ENCODE measurements around the gene TFAP2A.
A peak's percentile ranks its signal among the peaks of the same experiment; 100 is the strongest.

The TFAP2A gene

GRCh38 chr6:10412461-10413261 is 2.2 kb downstream of the TFAP2A start:
- DNase-seq = no peak

GRCh38 chr6:10411971-10412460 is 2.9 kb downstream of the TFAP2A start:
- DNase-seq = peak; percentile 64

GRCh38 chr6:10411131-10411970 is 3.5 kb downstream of the TFAP2A start:
- DNase-seq = no peak

- DNase-seq = no peak
Observed at GRCh38 chr6:10410207-10411050, 4.4 kb downstream of the TFAP2A start.

- DNase-seq = no peak
Observed at GRCh38 chr6:10409731-10410206, 5.1 kb downstream of the TFAP2A start.

- no peak for DNase-seq
Observed at GRCh38 chr6:10409233-10409721, 5.6 kb downstream of the TFAP2A start.

GRCh38 chr6:10408457-10408856 is 6.4 kb downstream of the TFAP2A start:
- no peak for DNase-seq

GRCh38 chr6:10407674-10408054 is 7.2 kb downstream of the TFAP2A start:
- DNase-seq = no peak

- DNase-seq = no peak
Observed at GRCh38 chr6:10407018-10407673, 7.7 kb downstream of the TFAP2A start.

- DNase-seq = no peak
Observed at GRCh38 chr6:10406556-10406955, 8.3 kb downstream of the TFAP2A start.

- DNase-seq = no peak
Observed at GRCh38 chr6:10405513-10405900, 9.4 kb downstream of the TFAP2A start.

GRCh38 chr6:10404799-10405512 is 9.9 kb downstream of the TFAP2A start:
- DNase-seq = no peak

GRCh38 chr6:10404107-10404798 is 10.6 kb downstream of the TFAP2A start:
- DNase-seq = peak; percentile 96

- no peak for DNase-seq
Observed at GRCh38 chr6:10403385-10404106, 11.3 kb downstream of the TFAP2A start.

GRCh38 chr6:10402648-10403311 is 12.1 kb downstream of the TFAP2A start:
- no peak for DNase-seq

GRCh38 chr6:10401632-10402223 is 13.1 kb downstream of the TFAP2A start:
- no peak for DNase-seq

GRCh38 chr6:10401004-10401536 is 13.8 kb downstream of the TFAP2A start:
- no peak for DNase-seq

- no peak for DNase-seq
Observed at GRCh38 chr6:10400330-10400729, 14.5 kb downstream of the TFAP2A start.

- no peak for DNase-seq
Observed at GRCh38 chr6:10399451-10399850, 15.4 kb downstream of the TFAP2A start.

Measured in suppressor macrophage treated with lipopolysaccharide for 4 hours (primary cell).